GM18505 (cell line): ENCODE data around the gene SLC6A2.

Experiments
- ATAC-seq: cut with Tn5 transposase; IDR thresholded peaks from one replicate; pipeline ENCODE4 v1.9.1; 2021; ENCODE audit not compliant: unreplicated experiment
- POLR2A ChIP-seq: IDR thresholded peaks from 4 replicates; pipeline ENCODE4 v1.6.1; 2011; ENCODE audit warnings: borderline replicate concordance; ENCODE audit not compliant: insufficient read depth, insufficient read length; ENCODE audit errors: extremely low read depth

The SLC6A2 gene

GRCh38 chr16:55699616-55700015 is 43.8 kb downstream of the SLC6A2 start:
- no peak for ATAC-seq
- TF ChIP-seq POLR2A, result no peak

GRCh38 chr16:55700067-55700466 is 44.3 kb downstream of the SLC6A2 start:
- no peak for ATAC-seq
- no peak for TF ChIP-seq POLR2A

- TF ChIP-seq POLR2A, result no peak
- ATAC-seq, result no peak
These were observed 45.2 kb downstream of the SLC6A2 start for GRCh38 chr16:55700961-55701360.

- peak; percentile 79 for ATAC-seq
- no peak for TF ChIP-seq POLR2A
These were observed 45.9 kb downstream of the SLC6A2 start for GRCh38 chr16:55701442-55702319.

- no peak for TF ChIP-seq POLR2A
- no peak for ATAC-seq
These were observed 47.5 kb downstream of the SLC6A2 start for GRCh38 chr16:55703003-55704001.

GRCh38 chr16:55706739-55707384 is 51.1 kb downstream of the SLC6A2 start:
- no peak for TF ChIP-seq POLR2A
- no peak for ATAC-seq

- ATAC-seq, result no peak
- no peak for TF ChIP-seq POLR2A
These were observed 54.0 kb downstream of the SLC6A2 start for GRCh38 chr16:55709801-55710200.

- ATAC-seq, result no peak
- TF ChIP-seq POLR2A, result no peak
These were observed 54.7 kb downstream of the SLC6A2 start for GRCh38 chr16:55710466-55710865.

- ATAC-seq, result no peak
- TF ChIP-seq POLR2A, result no peak
These were observed 56.4 kb downstream of the SLC6A2 start for GRCh38 chr16:55711959-55712876.

GRCh38 chr16:55713103-55713502 is 57.3 kb downstream of the SLC6A2 start:
- no peak for ATAC-seq
- TF ChIP-seq POLR2A, result no peak

- no peak for ATAC-seq
- TF ChIP-seq POLR2A, result no peak
These were observed 61.5 kb downstream of the SLC6A2 start for GRCh38 chr16:55717326-55717725.
